HG03354 (cell line): ENCODE measurements around the gene TMEM11.
"Not testable (repeated sequence)": the region's sequence is repeated elsewhere in the genome, so short reads cannot be mapped to it uniquely, and the experiment has no call there.

ENCODE experiments used
- ATAC-seq: cut with Tn5 transposase; IDR thresholded peaks from one replicate; pipeline ENCODE4 v1.9.1; 2021; ENCODE audit warnings: mild to moderate bottlenecking; ENCODE audit not compliant: unreplicated experiment, poor library complexity, severe bottlenecking

Gene TMEM11

GRCh38 chr17:21242780-21243515 lies 29.0 kb upstream of the TMEM11 start:
- no peak for ATAC-seq

DNA sequence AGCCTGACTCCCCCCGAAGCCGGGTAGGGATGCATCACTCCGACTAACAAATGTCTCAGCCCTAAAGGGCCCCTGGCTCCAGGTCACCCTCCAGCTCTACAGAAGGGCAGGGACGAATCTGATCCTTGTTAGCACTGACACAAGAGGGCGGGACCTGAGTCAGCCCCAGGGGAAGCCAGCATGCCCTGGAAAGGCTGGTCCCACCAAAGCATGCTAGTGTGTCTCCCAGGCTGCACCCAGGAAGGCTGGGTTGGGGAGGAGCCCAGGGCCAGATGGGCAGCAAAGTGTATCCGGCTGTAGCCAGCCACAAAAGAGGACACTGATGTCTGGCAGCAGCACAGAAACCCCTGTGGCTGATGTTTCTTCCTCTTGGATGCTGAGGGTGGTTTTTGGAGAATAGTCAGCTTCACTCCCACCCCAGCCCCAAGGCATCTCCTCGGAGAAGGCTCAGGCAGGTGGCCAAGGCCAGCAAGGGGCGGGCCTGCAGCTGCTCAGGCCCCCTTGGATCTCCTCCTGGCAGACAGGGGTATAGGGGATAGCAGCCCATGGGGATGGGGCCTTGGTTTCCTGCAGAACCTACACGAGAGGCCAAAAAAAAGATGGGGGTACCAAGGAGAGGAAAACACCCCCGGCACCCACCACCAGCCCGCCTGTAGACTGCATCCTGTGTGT lies 28.2 kb upstream of the TMEM11 start:
- no peak for ATAC-seq

GRCh38 chr17:21241564-21241963 lies 27.6 kb upstream of the TMEM11 start:
- ATAC-seq, result no peak

DNA sequence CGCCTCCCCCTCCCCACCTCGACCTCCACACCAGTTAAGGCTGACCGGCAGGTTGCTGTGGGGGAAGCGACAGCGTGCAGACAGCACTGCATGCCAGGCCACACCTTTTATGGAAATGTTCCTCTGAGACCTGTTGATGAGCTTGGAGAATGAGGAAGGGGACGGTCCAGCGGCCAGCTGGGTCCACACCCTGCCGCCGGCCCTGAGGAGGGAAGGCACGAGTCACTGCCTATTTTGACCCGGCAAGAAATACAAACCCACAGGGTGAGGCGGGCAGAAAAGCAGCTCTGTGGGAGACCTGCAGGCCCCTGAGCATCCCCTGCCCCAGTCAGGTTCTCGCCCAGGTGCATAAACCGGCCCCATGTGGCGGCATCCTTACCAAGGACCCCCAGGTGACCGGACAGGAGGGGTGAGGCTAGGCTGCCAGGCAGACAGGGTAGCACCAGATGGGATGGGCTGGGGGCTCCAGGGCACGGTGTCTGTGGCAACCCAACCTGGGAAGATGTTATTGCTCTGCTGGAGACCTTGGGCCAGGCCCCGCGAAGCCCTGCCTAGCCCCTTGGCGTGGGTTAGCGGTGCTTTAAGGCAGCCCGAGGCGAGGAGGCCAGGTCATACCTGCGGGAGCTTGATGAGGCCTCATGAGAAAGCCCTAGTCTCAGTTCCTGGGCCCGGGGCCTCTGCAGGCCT lies 26.6 kb upstream of the TMEM11 start:
- ATAC-seq, result no peak

- no peak for ATAC-seq
These were observed 25.9 kb upstream of the TMEM11 start for GRCh38 chr17:21239680-21240368.

DNA sequence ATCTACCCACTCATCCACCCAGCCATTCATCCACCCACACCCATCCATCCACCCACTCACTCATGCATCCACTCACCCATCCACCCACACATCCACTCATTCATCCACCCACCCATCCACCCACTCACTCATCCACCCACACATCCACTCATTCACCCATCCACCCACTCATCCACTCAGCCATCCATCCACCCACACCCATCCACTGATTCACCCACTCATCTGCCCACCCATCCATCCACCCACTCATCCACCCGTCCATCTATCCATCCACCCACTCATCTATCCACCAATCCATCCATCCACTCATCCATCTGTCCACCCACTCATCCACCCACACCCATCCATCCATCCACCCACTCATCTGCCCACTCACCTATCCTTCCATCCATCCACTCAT lies 22.0 kb upstream of the TMEM11 start:
- no peak for ATAC-seq

GRCh38 chr17:21233581-21234347 lies 19.8 kb upstream of the TMEM11 start:
- no peak for ATAC-seq

DNA sequence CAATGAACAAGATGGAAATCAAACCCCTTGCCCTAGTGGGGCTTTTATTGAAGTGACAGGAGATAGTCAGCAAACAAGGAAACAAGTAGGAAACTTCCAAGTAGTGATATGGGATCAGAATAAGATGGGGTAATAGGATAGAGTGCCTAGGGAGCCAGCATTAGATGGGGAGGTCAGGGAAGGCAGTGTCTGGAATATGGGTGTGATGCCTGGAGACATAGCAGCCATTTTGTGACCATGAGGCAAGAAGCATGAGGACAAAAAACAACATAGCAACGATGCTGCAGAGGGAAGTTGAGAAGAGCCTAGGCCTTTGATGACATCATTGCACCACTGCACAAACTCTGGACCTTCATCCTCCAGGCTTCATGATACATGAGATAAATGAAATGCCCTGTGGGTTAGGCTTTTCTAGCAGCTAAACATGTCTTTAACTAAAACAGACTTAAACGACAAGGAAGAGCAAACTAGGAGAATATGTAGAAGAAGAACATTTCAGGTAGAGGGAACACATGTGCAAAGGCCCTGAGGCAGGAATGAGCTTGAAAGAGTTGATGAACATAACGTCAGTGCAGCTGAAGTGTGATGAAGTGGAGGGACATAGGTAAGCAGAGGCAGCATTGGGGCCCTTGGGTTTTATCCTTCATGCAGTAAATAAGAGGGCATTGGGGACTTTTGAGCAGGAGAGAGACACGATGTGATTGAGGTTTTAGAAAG lies 18.2 kb upstream of the TMEM11 start:
- no peak for ATAC-seq

- ATAC-seq, result no peak
These were observed 17.6 kb upstream of the TMEM11 start for GRCh38 chr17:21231533-21231932.

DNA sequence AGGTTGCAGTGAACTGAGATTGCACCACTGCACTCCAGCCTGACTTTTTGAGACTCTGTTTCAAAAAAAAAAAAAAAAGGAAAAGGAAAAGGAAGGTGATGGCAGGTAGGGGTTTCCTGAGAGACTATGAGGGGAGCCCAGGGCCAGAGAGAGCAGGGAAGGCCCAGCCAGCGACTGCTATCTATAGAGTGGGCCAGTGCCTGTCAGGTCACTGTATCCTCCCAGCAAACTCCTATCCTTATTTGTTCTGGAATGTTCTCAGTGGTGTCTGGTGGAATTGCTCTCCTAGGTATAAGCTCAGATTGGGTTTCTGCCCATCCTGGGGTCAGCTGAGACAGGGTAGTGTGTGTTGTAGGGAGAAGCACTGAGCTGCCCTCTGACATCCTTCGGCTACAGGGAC lies 14.9 kb upstream of the TMEM11 start:
- no peak for ATAC-seq

GRCh38 chr17:21228111-21228510 lies 14.2 kb upstream of the TMEM11 start:
- no peak for ATAC-seq

DNA sequence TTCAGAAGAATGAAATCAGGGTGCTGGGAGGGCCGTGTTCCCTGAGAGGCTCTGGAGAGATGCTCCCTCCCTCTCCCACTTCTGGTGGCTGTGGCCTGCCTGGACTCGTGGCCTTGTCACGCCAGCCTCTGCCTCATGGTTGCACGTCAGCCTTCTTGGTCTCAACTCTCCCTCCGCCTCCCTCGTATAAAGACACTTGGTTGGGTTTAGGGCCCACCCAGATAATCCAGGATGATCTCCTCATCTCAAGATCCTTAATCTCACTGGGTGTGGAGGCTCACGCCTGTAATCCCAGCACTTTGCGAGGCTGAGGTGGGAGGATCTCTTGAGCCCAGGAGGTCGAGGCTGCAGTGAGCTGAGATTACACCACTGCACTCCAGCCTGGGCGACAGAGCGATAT lies 13.3 kb upstream of the TMEM11 start:
- ATAC-seq, result not testable (repeated sequence)

DNA sequence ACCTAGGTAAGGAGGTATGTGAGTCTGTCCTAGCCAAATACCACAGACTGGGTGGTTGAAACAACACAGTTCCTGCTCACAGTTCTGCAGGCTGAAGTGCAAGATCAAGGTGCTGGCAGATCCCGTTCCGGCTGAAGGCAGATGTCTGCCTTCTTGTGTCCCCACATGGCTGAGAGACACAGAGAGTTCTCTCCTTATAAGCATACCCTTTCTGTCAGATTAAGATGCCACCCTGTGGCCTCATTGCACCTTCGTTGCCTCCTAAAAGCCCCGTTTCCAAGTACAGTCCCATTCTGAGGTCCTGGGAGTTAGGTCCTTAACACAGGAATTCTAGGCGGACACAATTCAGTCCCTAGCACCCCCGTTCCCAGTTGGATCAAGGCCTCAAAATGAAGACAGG lies 9.1 kb upstream of the TMEM11 start:
- ATAC-seq, result no peak

- ATAC-seq, result no peak
These were observed 4.9 kb upstream of the TMEM11 start for GRCh38 chr17:21218831-21219380.

GRCh38 chr17:21218101-21218500 lies 4.1 kb upstream of the TMEM11 start:
- ATAC-seq, result no peak

- no peak for ATAC-seq
These were observed 3.4 kb upstream of the TMEM11 start for GRCh38 chr17:21217346-21217745.

DNA sequence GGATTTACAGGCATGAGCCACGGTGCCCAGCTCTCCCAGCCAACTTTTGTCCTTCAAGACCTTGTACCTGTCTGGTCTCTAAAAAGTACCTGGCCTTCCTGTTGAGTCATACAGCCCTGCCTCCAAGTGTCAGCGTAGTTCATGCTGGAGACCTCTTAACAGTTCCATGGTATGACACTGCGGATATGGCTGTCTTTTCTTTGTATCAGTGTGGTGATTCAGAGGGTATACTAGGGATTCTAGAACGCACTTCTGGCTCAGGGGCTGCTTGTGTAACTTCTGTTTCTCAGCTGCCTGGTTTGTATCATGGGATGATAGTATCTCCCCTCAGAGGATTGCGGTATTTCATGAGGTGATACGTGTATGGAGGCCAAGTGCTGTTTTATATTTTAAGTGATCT lies 2.0 kb upstream of the TMEM11 start:
- ATAC-seq, result no peak

DNA sequence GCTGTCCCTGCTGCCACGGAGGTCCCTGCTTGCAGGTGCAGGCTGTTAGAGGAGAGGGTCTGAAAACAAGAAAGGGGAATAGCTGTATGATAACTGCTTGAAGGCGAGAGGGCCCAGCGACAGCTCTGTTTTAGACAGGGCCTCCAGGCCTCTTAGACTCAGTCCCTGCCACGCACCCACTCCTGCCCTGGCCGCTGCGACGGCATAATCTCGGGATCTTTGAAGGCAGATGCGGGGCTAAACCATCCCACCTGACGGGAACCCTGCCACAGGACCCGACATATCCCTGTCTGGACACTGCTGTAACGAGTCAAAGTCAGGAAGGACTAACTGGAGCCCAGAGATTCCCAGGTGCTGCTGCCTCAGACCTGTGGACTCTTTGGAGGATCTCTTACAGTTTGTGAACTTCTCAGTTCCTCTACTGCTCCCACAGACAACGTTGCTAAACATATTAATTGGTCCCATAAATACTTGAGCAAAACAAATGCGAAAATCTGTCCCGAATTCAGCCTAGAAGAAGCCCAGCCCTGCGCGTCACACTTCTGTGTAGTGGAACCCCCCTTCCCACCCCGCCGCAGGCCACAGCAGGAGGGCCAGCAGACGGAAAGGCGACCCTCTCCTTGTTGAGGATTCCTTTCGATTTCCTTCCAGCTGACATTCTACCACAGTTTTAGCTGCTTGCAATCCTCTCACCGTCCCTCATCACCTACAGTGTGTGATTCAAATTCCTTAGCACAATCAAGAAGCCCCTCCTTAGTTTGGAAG lies 998 bp upstream of the TMEM11 start:
- ATAC-seq, result peak; percentile 1
